ENCODE data around the gene LRRC73.

The LRRC73 gene

DNA sequence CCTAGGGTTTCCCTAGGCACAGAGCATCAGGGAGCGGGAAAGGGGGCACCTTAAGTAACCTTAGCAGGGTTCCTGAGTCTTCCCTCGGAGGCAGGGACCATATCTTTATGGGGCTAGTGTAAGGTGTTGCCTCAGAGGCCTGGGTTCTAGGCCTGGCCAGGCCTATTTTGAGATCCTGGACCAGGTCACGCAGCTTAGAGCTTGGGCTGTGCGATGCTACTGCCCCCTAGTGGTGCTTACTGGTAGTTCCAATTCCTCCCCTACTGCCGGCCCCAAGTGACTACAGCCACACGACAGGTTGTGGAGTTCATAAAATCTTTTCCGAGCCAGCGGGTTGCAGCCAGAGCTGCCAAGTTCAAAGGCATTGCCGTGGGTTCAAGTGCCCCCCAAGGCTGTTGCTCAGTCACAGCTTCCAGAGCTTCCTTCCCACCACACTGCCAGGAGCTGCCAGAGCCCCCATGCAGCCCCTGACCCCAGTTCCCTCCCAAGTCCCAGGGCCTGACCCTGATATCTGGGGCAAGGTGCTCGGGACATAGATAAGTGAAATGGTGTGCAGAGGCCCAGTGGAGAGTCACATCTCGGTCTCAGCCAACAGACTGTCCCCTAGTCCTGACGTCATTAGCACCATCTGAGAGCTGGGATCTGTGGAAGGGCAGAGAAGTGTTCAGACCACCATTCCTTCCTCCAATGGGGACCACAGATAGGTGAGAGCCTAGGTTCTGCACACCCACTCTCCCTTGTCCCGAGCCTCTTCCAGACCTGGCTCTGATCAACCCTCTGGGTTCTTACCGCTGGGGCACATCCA lies 3.3 kb downstream of the LRRC73 start:
- no peaks in the 10 kb centered on the region for H3K9me3 Mint-ChIP-seq
- peaks cover 12% of the 10 kb centered on the region for H3K4me1 Mint-ChIP-seq
- H3K27ac Mint-ChIP-seq: no peak overlapping the region
- H3K4me3 Mint-ChIP-seq: no peak overlapping the region
- H3K36me3 Mint-ChIP-seq (ENCODE audit: low read depth): peaks cover 22% of the 10 kb centered on the region
- TF ChIP-seq, protein P1, sequence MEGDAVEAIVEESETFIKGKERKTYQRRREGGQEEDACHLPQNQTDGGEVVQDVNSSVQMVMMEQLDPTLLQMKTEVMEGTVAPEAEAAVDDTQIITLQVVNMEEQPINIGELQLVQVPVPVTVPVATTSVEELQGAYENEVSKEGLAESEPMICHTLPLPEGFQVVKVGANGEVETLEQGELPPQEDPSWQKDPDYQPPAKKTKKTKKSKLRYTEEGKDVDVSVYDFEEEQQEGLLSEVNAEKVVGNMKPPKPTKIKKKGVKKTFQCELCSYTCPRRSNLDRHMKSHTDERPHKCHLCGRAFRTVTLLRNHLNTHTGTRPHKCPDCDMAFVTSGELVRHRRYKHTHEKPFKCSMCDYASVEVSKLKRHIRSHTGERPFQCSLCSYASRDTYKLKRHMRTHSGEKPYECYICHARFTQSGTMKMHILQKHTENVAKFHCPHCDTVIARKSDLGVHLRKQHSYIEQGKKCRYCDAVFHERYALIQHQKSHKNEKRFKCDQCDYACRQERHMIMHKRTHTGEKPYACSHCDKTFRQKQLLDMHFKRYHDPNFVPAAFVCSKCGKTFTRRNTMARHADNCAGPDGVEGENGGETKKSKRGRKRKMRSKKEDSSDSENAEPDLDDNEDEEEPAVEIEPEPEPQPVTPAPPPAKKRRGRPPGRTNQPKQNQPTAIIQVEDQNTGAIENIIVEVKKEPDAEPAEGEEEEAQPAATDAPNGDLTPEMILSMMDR (IDR thresholded peaks at IDR 0.05): peak; percentile 95
- H3K27me3 Mint-ChIP-seq (ENCODE audit: low read depth, poor library complexity): peaks cover 25% of the 10 kb centered on the region
- DNase-seq: peak; percentile 85

DNA sequence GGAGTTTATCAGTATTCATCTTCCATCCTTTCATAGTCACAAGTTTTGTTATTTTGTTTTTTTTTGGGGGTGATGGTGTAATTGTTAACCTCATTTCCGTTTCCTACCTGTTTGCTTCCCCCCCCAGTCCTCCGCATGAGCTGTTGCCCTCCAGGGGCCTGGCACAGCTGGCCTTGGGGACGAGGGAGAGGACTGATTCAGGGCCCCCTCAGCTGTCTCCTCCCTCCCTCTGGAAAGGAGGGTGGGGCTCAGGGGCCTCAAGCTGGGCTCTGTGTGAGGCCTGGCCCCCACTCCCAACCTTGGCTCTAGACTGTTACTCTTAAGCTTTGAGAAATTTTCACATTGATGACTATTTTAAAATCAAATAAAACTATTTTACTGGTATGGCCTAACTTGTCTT lies 4.0 kb downstream of the LRRC73 start:
- H3K36me3 Mint-ChIP-seq (ENCODE audit: low read depth): peaks cover 23% of the 10 kb centered on the region
- no peaks in the 10 kb centered on the region for H3K9me3 Mint-ChIP-seq
- H3K27me3 Mint-ChIP-seq (ENCODE audit: low read depth, poor library complexity): peaks cover 25% of the 10 kb centered on the region
- no peak overlapping the region for H3K4me3 Mint-ChIP-seq
- peaks cover 12% of the 10 kb centered on the region for H3K4me1 Mint-ChIP-seq
- DNase-seq: no peak
- TF ChIP-seq, protein P1 (IDR thresholded peaks at IDR 0.05): no peak
- no peak overlapping the region for H3K27ac Mint-ChIP-seq

DNA sequence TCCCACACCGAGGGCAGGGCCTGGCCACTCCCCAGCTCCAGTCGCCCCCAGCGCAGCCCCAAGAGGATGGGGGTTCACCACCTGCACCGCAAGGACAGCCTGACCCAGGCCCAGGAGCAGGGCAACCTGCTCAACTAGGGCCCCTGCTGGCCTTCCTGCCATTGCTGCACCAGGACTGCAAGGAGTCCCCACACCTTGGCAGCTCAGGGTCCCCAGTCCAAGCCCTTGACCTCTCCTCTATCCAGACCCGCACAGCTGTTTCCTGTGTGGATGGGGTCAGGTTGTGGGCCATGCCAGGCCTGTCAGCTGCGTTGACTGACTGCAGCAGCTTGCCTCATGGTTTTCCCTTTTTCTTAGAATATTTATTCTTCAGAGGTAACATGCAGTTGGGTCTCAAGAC lies 4.4 kb downstream of the LRRC73 start:
- Mint-ChIP-seq H3K4me1 (peaks cover 12% of the 10 kb centered on the region), H3K27ac (no peak overlapping the region), H3K27me3 (ENCODE audit: low read depth, poor library complexity) (peaks cover 23% of the 10 kb centered on the region), H3K36me3 (ENCODE audit: low read depth) (peaks cover 24% of the 10 kb centered on the region), H3K9me3 (no peaks in the 10 kb centered on the region), H3K4me3 (no peak overlapping the region)
- no peak for DNase-seq
- TF ChIP-seq, protein P1 (IDR thresholded peaks at IDR 0.05): no peak

DNA sequence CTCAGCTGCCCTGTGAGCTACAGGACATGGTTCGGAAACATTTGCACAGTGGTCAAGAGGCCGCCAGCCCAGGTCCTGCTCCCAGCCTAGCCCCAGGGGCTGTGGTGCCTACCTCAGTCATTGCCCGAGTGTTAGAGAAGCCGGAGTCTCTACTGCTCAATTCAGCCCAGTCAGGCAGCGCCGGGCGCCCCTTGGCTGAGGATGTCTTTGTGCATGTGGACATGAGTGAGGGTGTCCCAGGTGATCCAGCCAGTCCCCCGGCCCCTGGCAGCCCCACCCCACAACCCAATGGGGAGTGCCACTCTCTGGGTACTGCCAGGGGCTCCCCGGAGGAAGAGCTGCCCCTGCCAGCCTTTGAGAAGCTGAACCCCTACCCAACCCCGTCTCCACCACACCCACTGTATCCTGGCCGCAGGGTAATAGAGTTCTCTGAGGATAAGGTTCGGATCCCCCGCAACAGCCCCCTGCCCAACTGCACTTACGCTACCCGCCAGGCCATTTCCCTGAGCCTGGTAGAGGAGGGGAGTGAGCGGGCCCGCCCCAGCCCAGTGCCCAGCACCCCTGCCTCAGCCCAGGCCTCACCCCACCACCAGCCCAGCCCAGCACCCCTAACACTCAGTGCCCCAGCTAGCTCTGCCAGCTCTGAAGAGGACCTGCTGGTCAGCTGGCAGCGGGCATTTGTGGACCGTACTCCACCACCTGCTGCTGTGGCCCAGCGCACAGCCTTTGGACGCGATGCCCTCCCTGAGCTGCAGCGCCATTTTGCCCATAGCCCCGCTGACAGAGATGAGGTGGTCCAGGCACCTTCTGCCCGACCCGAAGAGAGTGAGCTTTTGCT lies 5.2 kb downstream of the LRRC73 start:
- TF ChIP-seq, protein P1 (IDR thresholded peaks at IDR 0.05): no peak
- no peak for DNase-seq
- Mint-ChIP-seq H3K27me3 (ENCODE audit: low read depth, poor library complexity) (peaks cover 22% of the 10 kb centered on the region), H3K36me3 (ENCODE audit: low read depth) (peaks cover 24% of the 10 kb centered on the region), H3K4me3 (no peak overlapping the region), H3K27ac (no peak overlapping the region), H3K9me3 (no peaks in the 10 kb centered on the region), H3K4me1 (peaks cover 12% of the 10 kb centered on the region)

DNA sequence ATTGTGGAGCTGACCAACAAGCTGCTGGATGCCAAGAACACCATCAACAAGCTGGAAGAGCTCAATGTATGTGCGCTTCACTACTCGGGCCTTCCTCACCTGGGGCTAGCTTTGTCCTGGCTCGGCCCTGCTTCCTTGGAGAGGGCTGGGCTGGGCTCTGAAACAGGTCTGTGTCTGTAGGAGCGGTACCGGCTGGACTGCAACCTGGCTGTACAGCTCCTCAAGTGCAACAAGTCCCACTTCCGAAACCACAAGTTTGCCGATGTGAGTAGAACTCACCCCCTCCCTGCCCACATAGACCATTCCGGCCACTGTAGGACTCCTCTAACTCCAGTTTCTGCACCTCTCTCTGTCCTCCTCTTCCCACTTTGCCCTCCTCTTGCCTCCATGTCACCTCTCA lies 6.7 kb downstream of the LRRC73 start:
- H3K27me3 Mint-ChIP-seq (ENCODE audit: low read depth, poor library complexity): peaks cover 10% of the 10 kb centered on the region
- H3K4me3 Mint-ChIP-seq: no peak overlapping the region
- peak overlapping the region; percentile 87 for H3K27ac Mint-ChIP-seq
- H3K4me1 Mint-ChIP-seq: peaks cover 2% of the 10 kb centered on the region
- H3K9me3 Mint-ChIP-seq: no peaks in the 10 kb centered on the region
- DNase-seq: no peak
- TF ChIP-seq, protein P1 (IDR thresholded peaks at IDR 0.05): no peak
- peaks cover 30% of the 10 kb centered on the region for H3K36me3 Mint-ChIP-seq (ENCODE audit: low read depth)
